Nephron progenitor cell (in vitro differentiated cells): ENCODE measurements around the gene COPA.

Experiments
- DNase-seq: peaks from one replicate; pipeline ENCODE4 v3.0.0; 2021
- H3K27ac Mint-ChIP-seq: 2 replicates; pipeline ENCODE4 v1.8.0; 2021; ENCODE audit warnings: mild to moderate bottlenecking, moderate library complexity, mixed read lengths
- H3K27me3 Mint-ChIP-seq: 2 replicates; pipeline ENCODE4 v1.8.0; 2021; ENCODE audit warnings: mild to moderate bottlenecking, low read depth, mixed read lengths; ENCODE audit not compliant: poor library complexity
- H3K36me3 Mint-ChIP-seq: 2 replicates; pipeline ENCODE4 v1.8.0; 2021; ENCODE audit warnings: low read depth, mixed read lengths
- H3K4me1 Mint-ChIP-seq: 2 replicates; pipeline ENCODE4 v1.8.0; 2021; ENCODE audit warnings: mixed read lengths
- H3K4me3 Mint-ChIP-seq: 2 replicates; pipeline ENCODE4 v1.8.0; 2021; ENCODE audit warnings: mild to moderate bottlenecking, moderate library complexity, mixed read lengths
- H3K9me3 Mint-ChIP-seq: 2 replicates; pipeline ENCODE4 v1.8.0; 2021; ENCODE audit warnings: mild to moderate bottlenecking, moderate library complexity, mixed read lengths
- CTCF ChIP-seq: fragments of 200-600 bp; sonication (generic); IDR thresholded peaks from 2 replicates; pipeline ENCODE4 v1.5.0; 2021; ENCODE audit warnings: antibody characterized with exemption

COPA gene

GRCh38 chr1:160353223-160353622, 10.2 kb upstream of the COPA start:
- Mint-ChIP-seq H3K36me3 (peaks cover 71% of the 10 kb centered on the region), H3K4me1 (no peaks in the 10 kb centered on the region), H3K27ac (no peak overlapping the region), H3K27me3 (no peaks in the 10 kb centered on the region), H3K4me3 (no peak overlapping the region), H3K9me3 (no peaks in the 10 kb centered on the region)
- TF ChIP-seq CTCF: no peak
- DNase-seq: no peak

GRCh38 chr1:160352555-160352954, 9.5 kb upstream of the COPA start:
- Mint-ChIP-seq H3K4me3 (no peak overlapping the region), H3K4me1 (no peaks in the 10 kb centered on the region), H3K27ac (no peak overlapping the region), H3K36me3 (peaks cover 70% of the 10 kb centered on the region), H3K27me3 (no peaks in the 10 kb centered on the region), H3K9me3 (no peaks in the 10 kb centered on the region)
- DNase-seq: no peak
- TF ChIP-seq CTCF: no peak

- Mint-ChIP-seq H3K36me3 (peaks cover 66% of the 10 kb centered on the region), H3K4me3 (no peak overlapping the region), H3K27me3 (no peaks in the 10 kb centered on the region), H3K9me3 (no peaks in the 10 kb centered on the region), H3K4me1 (no peaks in the 10 kb centered on the region), H3K27ac (no peak overlapping the region)
- TF ChIP-seq CTCF: no peak
- no peak for DNase-seq
Observed at GRCh38 chr1:160351629-160352028, 8.6 kb upstream of the COPA start.

GRCh38 chr1:160346958-160347357, 3.9 kb upstream of the COPA start:
- no peak overlapping the region for H3K4me3 Mint-ChIP-seq
- H3K36me3 Mint-ChIP-seq: peaks cover 24% of the 10 kb centered on the region
- peaks cover 24% of the 10 kb centered on the region for H3K4me1 Mint-ChIP-seq
- H3K27ac Mint-ChIP-seq: no peak overlapping the region
- peaks cover 3% of the 10 kb centered on the region for H3K27me3 Mint-ChIP-seq
- DNase-seq: no peak
- no peaks in the 10 kb centered on the region for H3K9me3 Mint-ChIP-seq
- TF ChIP-seq CTCF: no peak

- no peak for TF ChIP-seq CTCF
- H3K36me3 Mint-ChIP-seq: peaks cover 23% of the 10 kb centered on the region
- no peak overlapping the region for H3K4me3 Mint-ChIP-seq
- no peak overlapping the region for H3K27ac Mint-ChIP-seq
- no peaks in the 10 kb centered on the region for H3K9me3 Mint-ChIP-seq
- H3K27me3 Mint-ChIP-seq: peaks cover 3% of the 10 kb centered on the region
- peaks cover 29% of the 10 kb centered on the region for H3K4me1 Mint-ChIP-seq
- DNase-seq: no peak
Observed at GRCh38 chr1:160346463-160346862, 3.4 kb upstream of the COPA start.

- no peaks in the 10 kb centered on the region for H3K9me3 Mint-ChIP-seq
- H3K4me3 Mint-ChIP-seq: peak overlapping the region; percentile 99
- no peak for DNase-seq
- H3K4me1 Mint-ChIP-seq: peaks cover 39% of the 10 kb centered on the region
- no peak overlapping the region for H3K27ac Mint-ChIP-seq
- peaks cover 3% of the 10 kb centered on the region for H3K27me3 Mint-ChIP-seq
- no peak for TF ChIP-seq CTCF
- peaks cover 18% of the 10 kb centered on the region for H3K36me3 Mint-ChIP-seq
Observed at GRCh38 chr1:160344936-160345335, 1.9 kb upstream of the COPA start.
